IPS-11a (cell line): ENCODE measurements around the gene TECPR1.

Experiments
- H3K4me3 ChIP-seq: one replicate; pipeline ENCODE4 v1.5.1; 2013; ENCODE audit warnings: low read depth, low read length, control low read depth

TECPR1 gene

GRCh38 chr7:98213888-98214810 is 37.9 kb downstream of the TECPR1 start:
- H3K4me3 ChIP-seq: no peak overlapping the region

GRCh38 chr7:98213296-98213887 is 38.6 kb downstream of the TECPR1 start:
- no peak overlapping the region for H3K4me3 ChIP-seq

GRCh38 chr7:98212532-98213041 is 39.4 kb downstream of the TECPR1 start:
- no peak overlapping the region for H3K4me3 ChIP-seq

GRCh38 chr7:98211676-98212531 is 40.1 kb downstream of the TECPR1 start:
- H3K4me3 ChIP-seq: no peak overlapping the region

- H3K4me3 ChIP-seq: peak within 1 kb of the TSS; percentile 1
These were observed 40.8 kb downstream of the TECPR1 start, which contains the start of gene BHLHA15 for GRCh38 chr7:98211221-98211675. TSS of gene BHLHA15 (plus strand) at chr7:98211439. CDS start at chr7:98212310, 871 bp downstream.

- H3K4me3 ChIP-seq: peak overlapping the region; percentile 1
These were observed 41.4 kb downstream of the TECPR1 start for GRCh38 chr7:98210513-98211220.

- H3K4me3 ChIP-seq: no peak overlapping the region
These were observed 42.7 kb downstream of the TECPR1 start for GRCh38 chr7:98209166-98209920.

GRCh38 chr7:98206451-98207330 is 45.3 kb downstream of the TECPR1 start:
- H3K4me3 ChIP-seq: no peak overlapping the region

- no peak overlapping the region for H3K4me3 ChIP-seq
These were observed 46.7 kb downstream of the TECPR1 start for GRCh38 chr7:98205162-98205845.

- H3K4me3 ChIP-seq: no peak overlapping the region
These were observed 47.4 kb downstream of the TECPR1 start for GRCh38 chr7:98204670-98205069.

- H3K4me3 ChIP-seq: no peak overlapping the region
These were observed 47.9 kb downstream of the TECPR1 start for GRCh38 chr7:98203964-98204605.

GRCh38 chr7:98203261-98203963 is 48.6 kb downstream of the TECPR1 start:
- H3K4me3 ChIP-seq: no peak overlapping the region

- H3K4me3 ChIP-seq: no peak overlapping the region
These were observed 49.5 kb downstream of the TECPR1 start for GRCh38 chr7:98202367-98203195.

- no peak overlapping the region for H3K4me3 ChIP-seq
These were observed 51.7 kb downstream of the TECPR1 start for GRCh38 chr7:98200364-98200763.

GRCh38 chr7:98199131-98199530 is 52.9 kb downstream of the TECPR1 start:
- H3K4me3 ChIP-seq: no peak overlapping the region
